Measurements from ENCODE around the gene EMILIN3.

The EMILIN3 gene

GRCh38 chr20:41359541-41360011 lies 7.0 kb downstream of the EMILIN3 start:
- no peaks in the 10 kb centered on the region for H3K27me3 ChIP-seq
- no peaks in the 10 kb centered on the region for H3K9me3 ChIP-seq
- no peak for DNase-seq
- H3K36me3 ChIP-seq = no peaks in the 10 kb centered on the region
- H3K4me3 ChIP-seq (ENCODE audit: low read depth, low read length) = no peak overlapping the region
- no peak for TF ChIP-seq CTCF (IDR thresholded peaks at IDR 0.05; ENCODE audit: low read depth, low read length)
- H3K4me1 ChIP-seq = peaks cover 9% of the 10 kb centered on the region; the same call in 1 of the 2 replicates

- Histone ChIP-seq H3K4me1 (peaks cover 9% of the 10 kb centered on the region; the same call in 1 of the 2 replicates), H3K27me3 (no peaks in the 10 kb centered on the region), H3K9me3 (no peaks in the 10 kb centered on the region), H3K4me3 (ENCODE audit: low read depth, low read length) (no peak overlapping the region), H3K36me3 (no peaks in the 10 kb centered on the region)
- no peak for DNase-seq
- no peak for TF ChIP-seq CTCF (IDR thresholded peaks at IDR 0.05; ENCODE audit: low read depth, low read length)
Observed at GRCh38 chr20:41358717-41359116, 7.9 kb downstream of the EMILIN3 start.

- Histone ChIP-seq H3K4me1 (peaks cover 9% of the 10 kb centered on the region; the same call in 1 of the 2 replicates), H3K9me3 (no peaks in the 10 kb centered on the region), H3K27me3 (no peaks in the 10 kb centered on the region), H3K36me3 (no peaks in the 10 kb centered on the region), H3K4me3 (ENCODE audit: low read depth, low read length) (no peak overlapping the region)
- no peak for TF ChIP-seq CTCF (IDR thresholded peaks at IDR 0.05; ENCODE audit: low read depth, low read length)
- DNase-seq = no peak
Observed at GRCh38 chr20:41358230-41358629, 8.4 kb downstream of the EMILIN3 start.

- H3K9me3 ChIP-seq = no peaks in the 10 kb centered on the region
- no peak overlapping the region for H3K4me3 ChIP-seq (ENCODE audit: low read depth, low read length)
- H3K36me3 ChIP-seq = no peaks in the 10 kb centered on the region
- TF ChIP-seq CTCF (IDR thresholded peaks at IDR 0.05; ENCODE audit: low read depth, low read length) = peak; percentile 26; the same call in 1 of the 2 replicates
- peaks cover 7% of the 10 kb centered on the region; the same call in 1 of the 2 replicates for H3K4me1 ChIP-seq
- no peak for DNase-seq
- H3K27me3 ChIP-seq = no peaks in the 10 kb centered on the region
Observed at GRCh38 chr20:41357424-41358163, 9.0 kb downstream of the EMILIN3 start.

GRCh38 chr20:41356951-41357350 lies 9.7 kb downstream of the EMILIN3 start:
- no peaks in the 10 kb centered on the region for H3K9me3 ChIP-seq
- H3K4me3 ChIP-seq (ENCODE audit: low read depth, low read length) = no peak overlapping the region
- no peak for TF ChIP-seq CTCF (IDR thresholded peaks at IDR 0.05; ENCODE audit: low read depth, low read length)
- H3K4me1 ChIP-seq = peaks cover under 1% of the 10 kb centered on the region; the same call in 1 of the 2 replicates
- H3K36me3 ChIP-seq = no peaks in the 10 kb centered on the region
- DNase-seq = no peak
- H3K27me3 ChIP-seq = no peaks in the 10 kb centered on the region

- Histone ChIP-seq H3K4me1 (no peaks in the 10 kb centered on the region), H3K4me3 (ENCODE audit: low read depth, low read length) (no peak overlapping the region), H3K9me3 (no peaks in the 10 kb centered on the region), H3K36me3 (no peaks in the 10 kb centered on the region), H3K27me3 (no peaks in the 10 kb centered on the region)
- DNase-seq = no peak
- no peak for TF ChIP-seq CTCF (IDR thresholded peaks at IDR 0.05; ENCODE audit: low read depth, low read length)
Observed at GRCh38 chr20:41355598-41356203, 10.9 kb downstream of the EMILIN3 start.

Measured in BE2C (cell line).